D721Med (cell line): ENCODE data around the gene RIPOR2.

ENCODE experiments used
- DNase-seq: peaks from one replicate; pipeline ENCODE4 v3.0.0; 2011; ENCODE audit warnings: low spot score; ENCODE audit not compliant: insufficient read length
- FAIRE-seq: peaks from 2 replicates; lab custom pipeline; 2011; peaks lifted over from hg19 to GRCh38; lab: Jason Lieb, UNC
- CTCF ChIP-seq: IDR thresholded peaks from 2 replicates; pipeline ENCODE4 v1.5.1; 2012; ENCODE audit warnings: mild to moderate bottlenecking, control low read depth; ENCODE audit not compliant: insufficient read depth; ENCODE audit errors: missing control alignments

RIPOR2 gene

GRCh38 chr6:24856901-24857670 lies 78.7 kb downstream of the RIPOR2 start:
- no peak for FAIRE-seq
- TF ChIP-seq CTCF: no peak
- no peak for DNase-seq

- no peak for TF ChIP-seq CTCF
- DNase-seq (no peak), FAIRE-seq (no peak)
Measured at GRCh38 chr6:24856246-24856599, 79.5 kb downstream of the RIPOR2 start.

- DNase-seq (peak; percentile 44), FAIRE-seq (no peak)
- TF ChIP-seq CTCF: peak; percentile 88
Measured at GRCh38 chr6:24855395-24856245, 80.1 kb downstream of the RIPOR2 start.

- DNase-seq: no peak
Measured at GRCh38 chr6:24854077-24854666, 81.6 kb downstream of the RIPOR2 start.

GRCh38 chr6:24851086-24851485 lies 84.7 kb downstream of the RIPOR2 start:
- TF ChIP-seq CTCF: no peak
- no peak for DNase-seq
- no peak for FAIRE-seq

More at GRCh38 chr6:24854077-24854666, 81.6 kb downstream of the RIPOR2 start:
- no peak for FAIRE-seq
- TF ChIP-seq CTCF: no peak

- DNase-seq (no peak), FAIRE-seq (no peak)
- TF ChIP-seq CTCF: no peak
Measured at GRCh38 chr6:24849713-24850112, 86.0 kb downstream of the RIPOR2 start.

GRCh38 chr6:24848461-24848860 lies 87.3 kb downstream of the RIPOR2 start:
- FAIRE-seq (no peak), DNase-seq (no peak)
- no peak for TF ChIP-seq CTCF
